Hepatic stellate cell (primary cell): ENCODE measurements around the gene SLC41A3.
"Not testable (repeated sequence)": the region's sequence is repeated elsewhere in the genome, so short reads cannot be mapped to it uniquely, and the experiment has no call there.

Experiments used
- DNase-seq: peaks from one replicate; pipeline ENCODE4 v3.0.0; 2011; ENCODE audit warnings: low spot score

SLC41A3 gene

GRCh38 chr3:126082362-126083137 is 1.4 kb downstream of the SLC41A3 start:
- no peak for DNase-seq

GRCh38 chr3:126081618-126082361 is 2.1 kb downstream of the SLC41A3 start:
- DNase-seq: peak; percentile 70

- no peak for DNase-seq
Measured at GRCh38 chr3:126080970-126081369, 3.0 kb downstream of the SLC41A3 start.

- no peak for DNase-seq
Measured at GRCh38 chr3:126078866-126079265, 5.1 kb downstream of the SLC41A3 start.

DNA sequence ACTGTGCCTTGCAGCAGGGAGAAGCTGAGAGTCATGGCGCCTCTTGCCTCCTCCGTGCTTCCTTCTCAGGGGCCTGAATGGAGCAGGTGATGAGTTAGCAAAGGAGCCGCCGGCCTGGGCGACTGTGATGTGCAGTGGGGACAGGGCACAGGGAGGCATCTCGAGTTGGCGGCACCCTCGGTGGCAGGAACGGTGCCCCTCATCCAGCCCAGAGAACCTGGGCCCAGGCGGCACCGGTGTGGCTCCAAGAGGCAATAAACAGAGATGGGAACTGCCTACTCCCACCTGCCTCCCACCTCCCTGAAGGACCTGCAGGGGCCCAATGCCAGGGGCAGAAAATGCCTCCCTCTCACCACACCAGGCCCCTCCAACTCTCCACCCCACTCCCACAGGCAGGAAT is 6.2 kb downstream of the SLC41A3 start:
- no peak for DNase-seq

DNA sequence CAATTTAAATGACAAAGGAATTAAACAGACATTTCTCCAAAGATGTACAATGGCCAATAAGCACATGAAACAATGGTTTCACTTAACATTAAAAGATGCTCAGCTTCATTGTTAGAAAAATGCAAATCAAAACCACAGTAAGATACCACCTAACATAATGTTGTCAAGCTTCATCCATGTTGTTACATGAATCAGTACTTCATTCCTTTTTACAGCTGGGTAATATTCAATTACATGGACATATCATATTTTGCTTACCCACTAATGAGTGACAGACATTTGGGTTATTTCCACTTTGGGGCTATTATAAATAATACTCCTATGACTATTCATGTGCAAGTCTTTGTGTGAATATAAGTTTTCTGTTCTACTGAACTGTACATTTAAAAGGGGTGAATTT is 7.8 kb downstream of the SLC41A3 start:
- DNase-seq: no peak

GRCh38 chr3:126070146-126070545 is 13.8 kb downstream of the SLC41A3 start:
- DNase-seq: no peak

GRCh38 chr3:126067959-126068358 is 16.0 kb downstream of the SLC41A3 start:
- no peak for DNase-seq

DNA sequence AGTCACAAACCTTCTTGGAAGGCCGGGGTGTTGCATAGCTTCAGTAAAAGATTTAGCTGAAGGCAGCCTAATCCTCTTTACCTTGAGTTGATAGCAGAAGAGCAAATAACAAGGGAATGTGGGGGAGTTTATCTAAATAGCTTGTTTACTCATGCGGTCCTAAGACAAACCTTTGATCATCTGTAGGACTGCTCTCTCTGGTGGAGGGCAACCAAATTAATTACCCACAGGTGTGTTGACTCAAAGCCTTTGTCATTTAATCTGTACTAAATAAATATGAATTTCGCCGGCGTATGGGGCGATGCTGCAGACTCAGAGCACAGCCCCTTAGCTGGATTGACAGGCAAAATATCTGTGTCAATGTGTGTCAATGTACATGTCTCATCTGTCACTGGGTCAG is 17.2 kb downstream of the SLC41A3 start:
- DNase-seq: not testable (repeated sequence)

DNA sequence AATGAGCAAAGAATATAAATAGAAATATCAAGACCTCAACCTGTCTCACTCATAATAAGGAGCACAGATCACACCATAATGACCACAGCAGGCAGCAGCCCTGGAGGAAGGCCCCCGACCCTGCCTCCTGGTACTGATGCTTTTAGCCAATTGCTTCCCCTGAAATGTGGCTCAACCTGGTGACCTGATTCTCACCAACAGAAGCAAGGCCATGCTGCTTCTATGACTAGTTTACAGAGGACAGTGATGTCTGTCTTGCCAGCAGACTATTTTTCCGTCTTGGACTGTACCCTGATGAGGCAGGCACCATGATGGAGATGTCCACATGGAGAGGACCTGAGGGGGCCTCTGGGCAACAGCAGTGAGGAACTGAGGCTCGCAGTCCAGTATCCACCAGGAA is 18.0 kb downstream of the SLC41A3 start:
- DNase-seq: no peak

- no peak for DNase-seq
Measured at GRCh38 chr3:126064627-126065258, 19.2 kb downstream of the SLC41A3 start.

- DNase-seq: no peak
Measured at GRCh38 chr3:126063358-126063965, 20.5 kb downstream of the SLC41A3 start.

DNA sequence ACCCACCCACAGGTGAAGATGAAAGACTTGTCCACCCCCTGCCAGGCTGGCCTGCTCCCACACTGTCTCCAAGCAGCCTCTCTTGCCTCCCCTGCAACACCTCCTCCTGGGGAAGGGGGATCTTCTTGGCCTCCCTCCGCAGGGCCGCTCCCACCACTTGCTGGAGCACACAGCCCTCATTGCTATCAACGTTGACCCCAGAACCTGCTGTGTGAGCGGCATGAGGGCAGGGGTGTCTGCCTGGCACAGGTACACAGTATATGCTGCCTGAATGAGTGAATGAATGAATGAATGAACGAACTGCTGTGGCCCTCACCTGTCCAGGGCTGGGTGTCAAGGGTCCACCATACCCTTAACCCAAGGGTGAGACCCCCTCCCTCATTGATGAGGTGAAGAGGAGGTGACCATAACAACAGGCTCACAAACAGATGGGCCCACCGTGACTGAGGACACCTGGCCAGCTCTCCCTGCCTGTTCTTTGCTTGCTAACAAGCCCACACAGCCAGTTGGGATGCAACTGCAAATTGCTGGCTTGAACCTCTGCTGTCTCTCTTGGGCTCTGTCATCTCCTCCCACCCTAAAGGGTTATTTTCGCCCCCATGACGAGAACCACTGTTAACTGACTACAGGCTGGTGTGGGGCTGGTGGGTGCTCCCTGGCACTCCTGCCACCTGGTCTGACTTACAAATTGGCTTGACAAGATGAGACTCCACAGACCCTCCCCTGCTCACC is 22.5 kb downstream of the SLC41A3 start:
- no peak for DNase-seq

DNA sequence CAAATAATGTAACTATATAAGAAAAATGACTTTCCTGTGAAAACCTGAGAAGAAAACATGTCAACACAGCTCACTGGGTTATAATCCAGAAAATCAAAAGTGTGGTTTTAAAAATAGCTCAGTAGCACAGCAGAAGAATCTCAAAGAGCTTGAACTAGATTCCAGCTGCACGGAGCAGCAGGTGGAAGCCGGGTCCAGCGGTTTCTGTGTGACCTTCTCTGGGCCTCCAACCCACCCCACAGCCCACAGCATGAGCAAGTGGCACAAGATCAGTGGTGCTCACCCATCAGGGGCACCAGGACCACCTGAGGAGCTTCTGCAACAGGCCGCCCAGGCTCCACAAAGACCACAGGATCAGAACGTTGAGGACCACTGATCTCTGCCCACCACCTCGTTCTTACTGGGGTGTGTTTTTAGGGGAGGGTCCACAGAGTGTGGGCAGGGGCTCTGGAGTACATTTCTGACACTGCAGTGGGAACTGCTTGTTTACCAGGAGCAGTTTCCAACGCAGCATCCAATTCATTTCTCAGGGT is 23.2 kb downstream of the SLC41A3 start:
- no peak for DNase-seq

GRCh38 chr3:126058666-126059065 is 25.3 kb downstream of the SLC41A3 start:
- DNase-seq: no peak

DNA sequence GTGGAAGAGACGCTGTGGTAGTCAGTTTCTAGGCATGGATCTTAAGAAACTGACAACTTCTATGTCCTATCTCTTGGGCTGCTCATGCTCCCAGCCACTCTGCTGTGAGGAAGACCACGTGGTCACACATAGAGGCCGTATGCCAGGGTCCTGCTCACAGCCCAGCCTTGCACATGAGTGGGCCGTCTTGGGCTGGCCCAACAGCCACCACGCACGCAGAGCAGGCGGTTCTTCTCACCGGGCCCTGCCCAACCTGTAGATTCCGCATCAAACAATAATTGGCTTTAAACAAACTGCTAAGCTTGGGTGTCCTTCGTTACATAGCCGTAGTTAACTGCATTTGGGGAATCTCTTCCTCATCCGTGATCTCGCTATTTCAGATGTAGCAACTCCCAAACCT is 26.0 kb downstream of the SLC41A3 start:
- no peak for DNase-seq

- DNase-seq: no peak
Measured at GRCh38 chr3:126057501-126057819, 26.5 kb downstream of the SLC41A3 start.

- DNase-seq: no peak
Measured at GRCh38 chr3:126056681-126057500, 27.0 kb downstream of the SLC41A3 start.

DNA sequence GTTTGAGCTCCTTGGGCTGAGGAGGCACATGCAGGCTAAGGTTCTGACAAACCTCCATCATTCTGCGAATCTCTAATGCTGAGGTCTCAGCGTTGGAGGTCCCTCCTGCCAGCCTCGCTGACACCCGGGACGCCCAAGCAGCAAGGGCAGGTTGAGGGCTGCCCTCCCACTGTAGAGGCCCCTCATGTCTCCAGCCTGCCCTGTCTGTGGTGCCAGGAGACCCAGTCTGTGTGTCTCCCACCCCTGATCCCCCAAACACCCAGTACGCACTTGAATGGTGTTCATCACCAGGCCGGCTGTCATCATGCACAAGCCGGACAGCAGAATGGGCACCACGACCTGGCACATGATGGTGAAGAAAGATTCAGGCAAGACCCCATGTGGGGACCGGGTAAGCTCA is 27.8 kb downstream of the SLC41A3 start:
- no peak for DNase-seq

DNA sequence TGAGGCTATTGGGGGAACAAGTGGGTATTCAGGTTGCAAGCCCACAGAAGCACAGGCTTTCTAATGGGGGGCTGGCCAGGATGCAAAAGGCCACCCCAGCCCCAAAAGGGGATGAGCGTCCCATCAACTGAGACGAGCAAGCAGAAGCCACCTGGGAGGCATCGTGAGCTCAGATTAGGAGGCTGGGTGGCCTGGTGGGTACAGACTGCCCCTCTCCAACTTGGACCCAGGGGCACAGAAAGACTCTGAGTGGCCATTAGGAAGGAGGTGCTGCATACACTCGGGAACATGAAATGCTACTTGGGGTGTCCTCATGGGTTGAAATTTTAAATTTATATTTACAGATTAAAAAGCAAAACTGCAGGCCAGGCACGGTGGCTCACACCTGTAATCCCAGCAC is 29.1 kb downstream of the SLC41A3 start:
- no peak for DNase-seq
